ENCODE results near the gene PLXNC1. TPM values are rescaled to one million over a fixed set of nuclear protein-coding genes. Genes with fewer than 3 reads are reported as not detected.

The PLXNC1 gene
- total and polyA plus RNA-seq, 7 experiments from 2014 or later: 2.5 to 57.2 (median 12.6) TPM

GRCh38 chr12:94149119-94149780 lies 873 bp downstream of the PLXNC1 start:
- peaks cover 0 to 31% (median 0%) of the 10 kb centered on the region in 5 donors for H3K27me3 Mint-ChIP-seq
- H3K36me3 Mint-ChIP-seq: peaks cover 0 to 17% (median 0%) of the 10 kb centered on the region in 5 donors
- ATAC-seq (peak; percentile 51), DNase-seq (peak; percentile 23 to 70 (median 45))
- peak overlapping the region in 3 of 9 donors; percentile 51 to 67 (median 63) for H3K27ac Mint-ChIP-seq
- Histone ChIP-seq H3K4me3 (ENCODE audit: low read length) (peak overlapping the region; percentile 75), H3K4me1 (ENCODE audit: control insufficient read depth in 2 of 2, insufficient read depth in 2 of 2, low read length in 2 of 2) (peaks cover 0 to 17% of the 10 kb centered on the region in 2 donors), H3K36me3 (ENCODE audit: control insufficient read depth in 2 of 3, insufficient read depth in 3 of 3, low read length in 3 of 3) (no peaks in the 10 kb centered on the region), H3K27ac (ENCODE audit: low read depth, low read length) (peak overlapping the region; percentile 17), H3K27me3 (ENCODE audit: control insufficient read depth in 2 of 2, insufficient read depth in 2 of 2, low read length in 2 of 2) (no peaks in the 10 kb centered on the region), H3K9me3 (ENCODE audit: control insufficient read depth in 2 of 3, low read length in 3 of 3) (no peaks in the 10 kb centered on the region)
- POLR2A ChIA-PET: interaction anchor here (1.0 to 2.1 kb wide), 7 partner anchors 15 to 707 kb away, joined by 3 to 7 read pairs (median 4); no protein-coding TSS in a partner anchor
- intact Hi-C loops (cut with micrococcal nuclease): loop anchor here (1.0 to 10.0 kb wide), 10 partner anchors 56 to 1400 kb away; partner anchors contain the start of genes CRADD (in 1 of the 2), NDUFA12 (in 1 of the 2) and NR2C1 (in 1 of the 2)
- no peaks in the 10 kb centered on the region for H3K9me3 Mint-ChIP-seq
- peak overlapping the region; percentile 76 to 97 (median 93) for H3K4me3 Mint-ChIP-seq
- peaks cover 18 to 53% (median 39%) of the 10 kb centered on the region in 7 donors for H3K4me1 Mint-ChIP-seq
- CTCF ChIA-PET: interaction anchor here (0.5 to 1.2 kb wide), 4 partner anchors 24 to 158 kb away, joined by 3 to 4 read pairs (median 3); no protein-coding TSS in a partner anchor

- ATAC-seq (peak; percentile 2), DNase-seq (peak in 2 of 9 donors; percentile 22 to 41)
- intact Hi-C loops (cut with micrococcal nuclease): loop anchor here (1.0 to 10.0 kb wide), 12 partner anchors 23 to 1399 kb away; partner anchors contain the start of genes CRADD (in 1 of the 2), NDUFA12 (in 1 of the 2) and NR2C1 (in 1 of the 2)
- peaks cover 0 to 29% (median 0%) of the 10 kb centered on the region in 5 donors for H3K27me3 Mint-ChIP-seq
- peak overlapping the region; percentile 76 to 97 (median 93) for H3K4me3 Mint-ChIP-seq
- Histone ChIP-seq H3K4me3 (ENCODE audit: low read length) (peak overlapping the region; percentile 75), H3K9me3 (ENCODE audit: control insufficient read depth in 2 of 3, low read length in 3 of 3) (no peaks in the 10 kb centered on the region), H3K27ac (ENCODE audit: low read depth, low read length) (peak overlapping the region; percentile 17), H3K4me1 (ENCODE audit: control insufficient read depth in 2 of 2, insufficient read depth in 2 of 2, low read length in 2 of 2) (peaks cover 0 to 17% of the 10 kb centered on the region in 2 donors), H3K27me3 (ENCODE audit: control insufficient read depth in 2 of 2, insufficient read depth in 2 of 2, low read length in 2 of 2) (no peaks in the 10 kb centered on the region), H3K36me3 (ENCODE audit: control insufficient read depth in 2 of 3, insufficient read depth in 3 of 3, low read length in 3 of 3) (no peaks in the 10 kb centered on the region)
- peaks cover 18 to 53% (median 39%) of the 10 kb centered on the region in 7 donors for H3K4me1 Mint-ChIP-seq
- ChIA-PET POLR2A (interaction anchor here (1.2 to 2.1 kb wide), 5 partner anchors 21 to 707 kb away, joined by 3 to 7 read pairs (median 4); no protein-coding TSS in a partner anchor), CTCF (interaction anchor here (1.2 kb wide), 1 partner anchor 94 kb away, joined by 3 read pairs; no protein-coding TSS in a partner anchor)
- peak overlapping the region in 3 of 9 donors; percentile 51 to 86 (median 62) for H3K27ac Mint-ChIP-seq
- no peaks in the 10 kb centered on the region for H3K9me3 Mint-ChIP-seq
- H3K36me3 Mint-ChIP-seq: peaks cover 0 to 17% (median 0%) of the 10 kb centered on the region in 5 donors
These were observed 1.4 kb downstream of the PLXNC1 start for GRCh38 chr12:94149781-94150239.

GRCh38 chr12:94150240-94151121 lies 2.1 kb downstream of the PLXNC1 start:
- Mint-ChIP-seq H3K4me1 (peaks cover 18 to 52% (median 38%) of the 10 kb centered on the region in 7 donors), H3K27ac (peak overlapping the region in 5 of 9 donors; percentile 19 to 86 (median 41)), H3K9me3 (no peaks in the 10 kb centered on the region), H3K36me3 (peaks cover 0 to 18% (median 0%) of the 10 kb centered on the region in 5 donors), H3K4me3 (peak overlapping the region; percentile 90 to 97 (median 93)), H3K27me3 (peaks cover 0 to 29% (median 0%) of the 10 kb centered on the region in 5 donors)
- Histone ChIP-seq H3K36me3 (ENCODE audit: control insufficient read depth in 2 of 3, insufficient read depth in 3 of 3, low read length in 3 of 3) (no peaks in the 10 kb centered on the region), H3K9me3 (ENCODE audit: control insufficient read depth in 2 of 3, low read length in 3 of 3) (no peaks in the 10 kb centered on the region), H3K27me3 (ENCODE audit: control insufficient read depth in 2 of 2, insufficient read depth in 2 of 2, low read length in 2 of 2) (no peaks in the 10 kb centered on the region), H3K4me1 (ENCODE audit: control insufficient read depth in 2 of 2, insufficient read depth in 2 of 2, low read length in 2 of 2) (peaks cover 0 to 17% of the 10 kb centered on the region in 2 donors), H3K27ac (ENCODE audit: low read depth, low read length) (no peak overlapping the region), H3K4me3 (ENCODE audit: low read length) (peak overlapping the region; percentile 75)
- POLR2A ChIA-PET: interaction anchor here (1.6 to 2.1 kb wide), 2 partner anchors 55 to 58 kb away, joined by 4 to 7 read pairs; no protein-coding TSS in a partner anchor
- CTCF ChIA-PET: interaction anchor here (0.5 to 1.2 kb wide), 2 partner anchors 94 to 444 kb away, joined by 3 read pairs; no protein-coding TSS in a partner anchor
- intact Hi-C loops (cut with micrococcal nuclease): loop anchor here (1.0 to 2.0 kb wide), 2 partner anchors 22 to 58 kb away; no protein-coding TSS in a partner anchor
- ATAC-seq (peak; percentile 11), DNase-seq (peak in 4 of 9 donors; percentile 16 to 47 (median 29))

GRCh38 chr12:94151582-94151981 lies 3.2 kb downstream of the PLXNC1 start:
- no peak overlapping the region for H3K27ac Mint-ChIP-seq
- H3K4me1 Mint-ChIP-seq: peaks cover 18 to 42% (median 36%) of the 10 kb centered on the region in 7 donors
- POLR2A ChIA-PET: interaction anchor here (1.6 kb wide), 1 partner anchor 54 kb away, joined by 4 read pairs; no protein-coding TSS in a partner anchor
- H3K4me3 Mint-ChIP-seq: peak overlapping the region; percentile 23 to 97 (median 92)
- peaks cover 0 to 21% (median 0%) of the 10 kb centered on the region in 5 donors for H3K36me3 Mint-ChIP-seq
- peaks cover 0 to 29% (median 0%) of the 10 kb centered on the region in 5 donors for H3K27me3 Mint-ChIP-seq
- no peaks in the 10 kb centered on the region for H3K36me3 ChIP-seq (ENCODE audit: control insufficient read depth in 2 of 3, insufficient read depth in 3 of 3, low read length in 3 of 3)
- no peaks in the 10 kb centered on the region for H3K27me3 ChIP-seq (ENCODE audit: control insufficient read depth in 2 of 2, insufficient read depth in 2 of 2, low read length in 2 of 2)
- H3K27ac ChIP-seq (ENCODE audit: low read depth, low read length): no peak overlapping the region
- H3K9me3 Mint-ChIP-seq: no peaks in the 10 kb centered on the region
- no peak for DNase-seq
- CTCF ChIA-PET: interaction anchor here (0.6 kb wide), 1 partner anchor 1182 kb away, joined by 3 read pairs; no protein-coding TSS in a partner anchor
- ATAC-seq: no peak
- H3K4me3 ChIP-seq (ENCODE audit: low read length): no peak overlapping the region
- no peaks in the 10 kb centered on the region for H3K9me3 ChIP-seq (ENCODE audit: control insufficient read depth in 2 of 3, low read length in 3 of 3)
- intact Hi-C loops (cut with micrococcal nuclease): loop anchor here in 1 of 2 donors (2.0 kb wide), 1 partner anchor 21 kb away; no protein-coding TSS in a partner anchor
- H3K4me1 ChIP-seq (ENCODE audit: control insufficient read depth in 2 of 2, insufficient read depth in 2 of 2, low read length in 2 of 2): peaks cover 0 to 17% of the 10 kb centered on the region in 2 donors

GRCh38 chr12:94152292-94153078 lies 4.1 kb downstream of the PLXNC1 start:
- DNase-seq (no peak), ATAC-seq (no peak)
- ChIA-PET CTCF (no interaction called here), POLR2A (interaction anchor here (0.6 kb wide), 1 partner anchor 68 kb away, joined by 3 read pairs; no protein-coding TSS in a partner anchor)
- H3K27ac Mint-ChIP-seq: no peak overlapping the region
- intact Hi-C loops (cut with micrococcal nuclease): no loop called here
- H3K36me3 ChIP-seq (ENCODE audit: control insufficient read depth in 2 of 3, insufficient read depth in 3 of 3, low read length in 3 of 3): no peaks in the 10 kb centered on the region
- peaks cover 0 to 25% (median 0%) of the 10 kb centered on the region in 5 donors for H3K27me3 Mint-ChIP-seq
- H3K9me3 ChIP-seq (ENCODE audit: control insufficient read depth in 2 of 3, low read length in 3 of 3): no peaks in the 10 kb centered on the region
- peak overlapping the region in 5 of 10 donors; percentile 21 to 93 (median 50) for H3K4me3 Mint-ChIP-seq
- H3K4me3 ChIP-seq (ENCODE audit: low read length): no peak overlapping the region
- H3K4me1 Mint-ChIP-seq: peaks cover 10 to 46% (median 37%) of the 10 kb centered on the region in 7 donors
- no peak overlapping the region for H3K27ac ChIP-seq (ENCODE audit: low read depth, low read length)
- peaks cover 0 to 17% of the 10 kb centered on the region in 2 donors for H3K4me1 ChIP-seq (ENCODE audit: control insufficient read depth in 2 of 2, insufficient read depth in 2 of 2, low read length in 2 of 2)
- peaks cover 0 to 21% (median 0%) of the 10 kb centered on the region in 5 donors for H3K36me3 Mint-ChIP-seq
- H3K27me3 ChIP-seq (ENCODE audit: control insufficient read depth in 2 of 2, insufficient read depth in 2 of 2, low read length in 2 of 2): no peaks in the 10 kb centered on the region
- H3K9me3 Mint-ChIP-seq: no peaks in the 10 kb centered on the region
